Measurements from ENCODE around the gene KRT73. TPM values are rescaled to one million over a fixed set of nuclear protein-coding genes. Genes with fewer than 3 reads are reported as not detected.
A peak's percentile ranks its signal among the peaks of the same experiment; 100 is the strongest.

Gene KRT73
- total and polyA plus RNA-seq, 9 of the 15 experiments (the other 6 are each of a cell fraction or from before 2014, with no cell fraction given), result 0.09 to 0.18 (median 0.13) TPM; not detected in 5

GRCh38 chr12:52614381-52615207 lies 3.8 kb downstream of the KRT73 start (continued):
- TF ChIP-seq ZBTB49 (CRISPR knock-in tag; IDR thresholded peaks at IDR 0.05; ENCODE audit: borderline replicate concordance) (no peak), CCAR2 (IDR thresholded peaks at IDR 0.05; ENCODE audit: low read depth, low read length) (no peak), PRMT5 (CRISPR knock-in tag; IDR thresholded peaks at IDR 0.05) (no peak), C11orf30 (IDR thresholded peaks at IDR 0.05; ENCODE audit: low read depth) (no peak), TCF7L2 (IDR thresholded peaks at IDR 0.05; ENCODE audit: low read depth, low read length) (no peak)

- TF ChIP-seq NR4A1 (CRISPR knock-in tag; IDR thresholded peaks at IDR 0.05) (0 out of 2 replicates have a peak, but pooled peaks have one; percentile 25), NR4A1 (tag; IDR thresholded peaks at IDR 0.05) (no peak), ZNF644 (tag; IDR thresholded peaks at IDR 0.05; ENCODE audit: low read depth) (no peak)
- no peak overlapping the region for H3K4me3 ChIP-seq
- ATAC-seq (no peak), DNase-seq (ENCODE audit: extremely low read depth in 1 of 4, low spot score in 3 of 4) (no peak), FAIRE-seq (no peak)
- ChIA-PET POLR2A (no interaction called here), CTCF (ENCODE audit: low intra/inter-chr PET ratio) (no interaction called here)
- 0 out of 2 replicates have a peak, but pooled peaks cover 2% of the 10 kb centered on the region for H4K20me1 ChIP-seq (replicated peaks; ENCODE audit: control insufficient read depth, insufficient read depth, low read length)
- no TSS peak for BruUV-seq (replicated peaks)
- no peak overlapping the region for H3K9ac ChIP-seq (ENCODE audit: insufficient read depth in 1 of 2, low read depth in 2 of 2, low read length in 2 of 2)
- H3K27me3 ChIP-seq (ENCODE audit: control insufficient read depth in 2 of 2, insufficient read depth in 2 of 2, low read length in 2 of 2), result peaks cover 7 to 44% of the 10 kb centered on the region in 2 experiments; a peak in 4 of 5 replicates
- no peak overlapping the region for H3K4me2 ChIP-seq (ENCODE audit: insufficient read depth, low read length)
- H2AFZ ChIP-seq (ENCODE audit: low read depth, low read length), result no peak overlapping the region
- in situ Hi-C loops (cut with MboI) (no loop called here), intact Hi-C loops (cut with micrococcal nuclease) (no loop called here)
- no peaks in the 10 kb centered on the region for H3K36me3 ChIP-seq (ENCODE audit: control insufficient read depth, insufficient read depth, low read length)
- H3K9me1 ChIP-seq (ENCODE audit: control insufficient read depth, insufficient read depth, low read length), result no peaks in the 10 kb centered on the region
- 53% methylated on average over 9 of the region's 9 CpGs for WGBS (ENCODE audit: insufficient coverage, low coverage, missing lambda C conversion rate)
- peaks cover 0 to 4% of the 10 kb centered on the region in 2 experiments; a peak in 3 of 5 replicates for H3K4me1 ChIP-seq (replicated peaks in 1 of 2; ENCODE audit: control insufficient read depth in 2 of 2, insufficient read depth in 2 of 2, low read length in 2 of 2)
- H3K9me3 ChIP-seq (replicated peaks; ENCODE audit: control insufficient read depth, insufficient read depth, low read depth, low read length), result no peaks in the 10 kb centered on the region
- no peak overlapping the region for H3K27ac ChIP-seq (ENCODE audit: extremely low read depth, low read depth, low read length)
- no peaks in the 10 kb centered on the region for H3K79me2 ChIP-seq (ENCODE audit: control insufficient read depth, insufficient read depth, low read length)
Measured at GRCh38 chr12:52613384-52614030, 4.9 kb downstream of the KRT73 start.
